IPS DF 6.9 (cell line): Measurements from ENCODE around the gene PASD1.

Experiments used
- DNase-seq: peaks from one replicate; pipeline ENCODE4 v3.0.0-alpha.2; 2013; ENCODE audit warnings: low read depth, low spot score
- H3K27ac ChIP-seq: one replicate; pipeline ENCODE4 v1.5.1; 2013; ENCODE audit warnings: low read length, control low read depth
- H3K27me3 ChIP-seq: 2 replicates; pipeline ENCODE4 v1.6.1; 2013; ENCODE audit warnings: mild to moderate bottlenecking, low read length; ENCODE audit not compliant: control insufficient read depth, insufficient read depth
- H3K36me3 ChIP-seq: 2 replicates; pipeline ENCODE4 v1.6.1; 2013; ENCODE audit warnings: low read length; ENCODE audit not compliant: control insufficient read depth, insufficient read depth
- H3K4me1 ChIP-seq: 2 replicates; pipeline ENCODE4 v1.6.1; 2013; ENCODE audit warnings: low read length; ENCODE audit not compliant: control insufficient read depth, insufficient read depth
- H3K4me3 ChIP-seq: 2 replicates; pipeline ENCODE4 v1.5.1; 2013; ENCODE audit warnings: mild to moderate bottlenecking, low read length
- H3K9me3 ChIP-seq: 2 replicates; pipeline ENCODE4 v1.6.1; 2013; ENCODE audit warnings: low read length, inconsistent platforms; ENCODE audit not compliant: control insufficient read depth, insufficient read depth
- WGBS: extraction: QIAGEN DNeasy Blood & Tissue Kit; methylation state at CpG from one replicate; pipeline ENCODE4 v1.1.7; 2013; ENCODE audit warnings: mixed read lengths, missing lambda C conversion rate; ENCODE audit not compliant: insufficient read length, insufficient coverage; 5-methylcytosine and 5-hydroxymethylcytosine counted together

Gene PASD1

GRCh38 chrX:151711787-151712186, 148.3 kb downstream of the PASD1 start:
- no peak for DNase-seq
- no CpG with 5 or more reads among the region's 2 CpGs for WGBS

GRCh38 chrX:151712253-151712652, 148.8 kb downstream of the PASD1 start:
- no peak overlapping the region for H3K4me3 ChIP-seq
- no peaks in the 10 kb centered on the region for H3K9me3 ChIP-seq
- no peak for DNase-seq
- no peaks in the 10 kb centered on the region for H3K27me3 ChIP-seq
- no peaks in the 10 kb centered on the region for H3K36me3 ChIP-seq
- no CpG with 5 or more reads among the region's 3 CpGs for WGBS
- no peak overlapping the region for H3K27ac ChIP-seq
- H3K4me1 ChIP-seq, result peaks cover 2% of the 10 kb centered on the region; the same call in 1 of the 2 replicates

More at GRCh38 chrX:151711787-151712186, 148.3 kb downstream of the PASD1 start:
- H3K27me3 ChIP-seq, result no peaks in the 10 kb centered on the region
- peaks cover 2% of the 10 kb centered on the region; the same call in 1 of the 2 replicates for H3K4me1 ChIP-seq
- no peak overlapping the region for H3K4me3 ChIP-seq
- no peaks in the 10 kb centered on the region for H3K36me3 ChIP-seq
- no peaks in the 10 kb centered on the region for H3K9me3 ChIP-seq
- no peak overlapping the region for H3K27ac ChIP-seq

GRCh38 chrX:151713849-151714248, 150.4 kb downstream of the PASD1 start:
- peaks cover 2% of the 10 kb centered on the region; the same call in 1 of the 2 replicates for H3K4me1 ChIP-seq
- H3K9me3 ChIP-seq, result no peaks in the 10 kb centered on the region
- no peaks in the 10 kb centered on the region for H3K36me3 ChIP-seq
- no peaks in the 10 kb centered on the region for H3K27me3 ChIP-seq
- H3K4me3 ChIP-seq, result no peak overlapping the region
- no peak overlapping the region for H3K27ac ChIP-seq
- DNase-seq, result no peak
- WGBS, result no CpG with 5 or more reads among the region's 3 CpGs

GRCh38 chrX:151714362-151714761, 150.9 kb downstream of the PASD1 start:
- no peaks in the 10 kb centered on the region for H3K9me3 ChIP-seq
- no CpG with 5 or more reads among the region's 5 CpGs for WGBS
- H3K4me1 ChIP-seq, result peaks cover 2% of the 10 kb centered on the region; the same call in 1 of the 2 replicates
- no peaks in the 10 kb centered on the region for H3K27me3 ChIP-seq
- no peak overlapping the region for H3K4me3 ChIP-seq
- no peak for DNase-seq
- no peaks in the 10 kb centered on the region for H3K36me3 ChIP-seq
- no peak overlapping the region for H3K27ac ChIP-seq

- no peak within 1 kb of the TSS for H3K4me3 ChIP-seq
- WGBS, result no CpG with 5 or more reads among the region's 3 CpGs
- peaks cover 2% of the 10 kb centered on the region; the same call in 1 of the 2 replicates for H3K4me1 ChIP-seq
- H3K9me3 ChIP-seq, result no peaks in the 10 kb centered on the region
- H3K36me3 ChIP-seq, result no peaks in the 10 kb centered on the region
- no peak for DNase-seq
- H3K27ac ChIP-seq, result no peak within 1 kb of the TSS
- H3K27me3 ChIP-seq, result no peaks in the 10 kb centered on the region
Observed at GRCh38 chrX:151715752-151716151, 152.3 kb downstream of the PASD1 start, which contains the start of gene FATE1. Gene FATE1, plus strand, starts transcription at chrX:151716035. Its CDS starts 85 bp downstream, at chrX:151716120.

GRCh38 chrX:151722241-151722846, 158.9 kb downstream of the PASD1 start:
- DNase-seq, result peak; percentile 43
- Histone ChIP-seq H3K27me3 (no peaks in the 10 kb centered on the region), H3K4me1 (peaks cover 4% of the 10 kb centered on the region), H3K36me3 (no peaks in the 10 kb centered on the region), H3K9me3 (no peaks in the 10 kb centered on the region), H3K27ac (no peak overlapping the region), H3K4me3 (no peak overlapping the region)
- no CpG with 5 or more reads among the region's 24 CpGs for WGBS

- Histone ChIP-seq H3K4me1 (peaks cover 4% of the 10 kb centered on the region), H3K36me3 (no peaks in the 10 kb centered on the region), H3K9me3 (no peaks in the 10 kb centered on the region), H3K4me3 (no peak overlapping the region), H3K27me3 (no peaks in the 10 kb centered on the region), H3K27ac (no peak overlapping the region)
- WGBS, result no CpG with 5 or more reads among the region's 7 CpGs
- no peak for DNase-seq
Observed at GRCh38 chrX:151723156-151723760, 159.8 kb downstream of the PASD1 start.

GRCh38 chrX:151724563-151725337, 161.3 kb downstream of the PASD1 start:
- Histone ChIP-seq H3K4me1 (peaks cover 4% of the 10 kb centered on the region), H3K36me3 (no peaks in the 10 kb centered on the region), H3K9me3 (no peaks in the 10 kb centered on the region), H3K27ac (no peak overlapping the region), H3K4me3 (no peak overlapping the region), H3K27me3 (no peaks in the 10 kb centered on the region)
- WGBS, result no CpG with 5 or more reads among the region's 7 CpGs
- no peak for DNase-seq

- Histone ChIP-seq H3K4me1 (peaks cover 4% of the 10 kb centered on the region), H3K27me3 (no peaks in the 10 kb centered on the region), H3K4me3 (no peak overlapping the region), H3K9me3 (no peaks in the 10 kb centered on the region), H3K36me3 (no peaks in the 10 kb centered on the region), H3K27ac (no peak overlapping the region)
- no CpG with 5 or more reads among the region's 1 CpG for WGBS
- no peak for DNase-seq
Observed at GRCh38 chrX:151725338-151725614, 161.8 kb downstream of the PASD1 start.
